TTC549 (cell line): ENCODE results near the gene CCDC146.
"Not testable (repeated sequence)": the region's sequence is repeated elsewhere in the genome, so short reads cannot be mapped to it uniquely, and the experiment has no call there.

Experiments used
- FAIRE-seq: peaks from 2 replicates; lab custom pipeline; 2012; peaks lifted over from hg19 to GRCh38; lab: Jason Lieb, UNC

CCDC146 gene

DNA sequence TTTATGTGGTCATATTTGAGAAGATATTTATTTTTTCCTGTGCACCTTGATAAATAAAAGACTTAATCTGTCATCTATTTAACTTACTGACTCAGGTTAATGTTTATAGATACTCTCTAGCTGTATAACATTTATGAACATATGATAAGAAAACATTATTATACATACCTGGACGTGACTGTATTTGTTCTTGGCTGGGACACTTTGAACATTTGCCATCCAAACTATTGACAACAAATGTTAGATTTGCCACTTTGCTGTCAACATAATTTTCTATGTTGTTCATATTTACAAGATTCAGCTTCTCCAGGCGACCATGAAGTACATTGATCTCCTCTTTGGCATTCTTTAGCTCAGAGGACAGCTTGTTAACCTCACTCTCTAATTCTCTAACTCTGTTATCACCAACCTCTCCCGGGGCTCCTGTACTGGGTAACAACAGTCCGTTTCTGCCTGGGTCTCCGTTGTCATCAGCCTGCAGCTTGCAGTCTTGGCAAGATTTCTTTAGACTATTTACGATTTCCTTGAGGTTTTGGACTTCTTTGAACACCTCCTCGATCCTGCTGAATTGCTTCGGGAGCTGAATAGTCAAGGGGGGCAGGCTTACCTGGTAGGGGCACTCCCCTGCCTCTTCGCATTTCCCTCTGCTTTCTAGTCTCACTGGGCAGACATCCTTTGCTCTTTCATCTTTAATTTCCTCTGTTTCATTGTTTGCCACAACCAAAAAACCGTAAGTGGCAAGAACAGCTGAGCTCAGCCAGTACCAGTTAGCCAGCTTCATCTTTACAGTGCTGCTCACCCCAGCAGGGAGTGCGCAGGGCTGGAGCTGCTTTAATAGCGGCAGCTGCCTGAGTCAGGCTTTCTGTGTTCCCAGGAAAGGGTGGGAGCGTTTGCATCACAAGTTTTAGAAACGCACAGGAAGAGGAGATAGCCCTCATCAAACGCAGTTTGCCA, 76.9 kb downstream of the CCDC146 start, which contains the start of gene FGL2:
Gene FGL2 (minus strand): TSS at position 807 of the 954 bp plus-strand sequence. CDS start 26 bp downstream, at position 781.
- FAIRE-seq, result no peak

DNA sequence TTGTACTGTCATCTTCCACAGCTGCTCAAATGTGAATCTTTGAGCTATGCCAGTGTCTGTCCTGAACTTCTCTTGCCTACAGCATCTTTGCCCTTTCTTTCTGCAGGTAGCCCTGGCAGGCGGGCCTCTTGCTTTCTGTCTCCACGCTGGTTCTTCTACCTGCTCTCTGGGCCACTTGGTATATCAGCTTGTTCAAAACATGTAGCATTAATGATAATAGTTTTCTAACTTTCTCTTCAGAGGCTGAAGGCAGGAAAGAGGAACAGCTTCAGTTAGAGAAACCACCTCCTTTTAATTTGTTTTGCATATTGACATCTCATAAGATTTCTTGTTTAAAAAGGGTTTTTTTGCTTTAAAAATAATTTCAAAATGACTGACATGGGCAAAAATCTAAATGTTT, 78.1 kb downstream of the CCDC146 start:
- FAIRE-seq, result no peak

DNA sequence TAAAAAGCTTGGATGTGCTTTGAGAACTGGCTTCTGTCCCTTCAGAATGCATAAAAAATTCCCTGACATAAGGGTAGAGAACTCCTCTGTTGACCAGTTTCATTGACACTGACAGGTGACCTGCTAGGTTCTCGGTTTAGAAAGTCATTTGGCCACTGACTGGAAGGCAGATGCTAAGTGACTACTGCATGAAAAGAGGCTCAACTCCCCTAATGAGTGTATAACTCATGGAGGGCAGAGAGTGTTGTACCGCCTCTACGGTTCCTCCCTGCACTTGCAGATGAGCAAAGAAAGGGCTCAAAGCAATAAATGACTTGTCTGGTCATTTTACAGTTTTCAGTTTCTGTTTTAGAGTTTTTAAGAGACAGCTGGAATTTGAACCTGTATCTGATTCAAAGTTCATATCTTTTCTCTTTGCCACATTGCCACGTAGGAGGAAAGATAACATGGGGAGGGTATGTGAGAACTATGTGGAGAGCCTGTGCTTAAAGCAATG, 80.1 kb downstream of the CCDC146 start:
- no peak for FAIRE-seq

DNA sequence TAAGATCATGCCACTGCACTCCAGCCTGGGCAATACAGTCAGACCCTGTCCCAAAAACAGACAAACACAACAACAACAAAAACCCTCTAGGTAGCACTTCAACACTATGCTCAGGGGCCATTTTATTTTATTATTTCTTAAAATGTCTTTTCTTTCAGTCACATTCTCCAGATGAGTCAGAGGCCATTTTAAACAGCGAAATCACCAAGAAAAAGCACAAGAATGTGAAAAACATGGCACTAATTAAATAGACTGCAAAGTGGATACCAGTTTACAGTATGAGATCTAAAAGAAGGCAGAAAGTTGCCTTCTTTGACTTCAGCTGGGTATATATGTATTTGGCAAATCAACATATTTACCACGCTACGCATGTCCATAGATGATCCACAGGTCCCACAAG, 83.3 kb downstream of the CCDC146 start:
- FAIRE-seq, result no peak

DNA sequence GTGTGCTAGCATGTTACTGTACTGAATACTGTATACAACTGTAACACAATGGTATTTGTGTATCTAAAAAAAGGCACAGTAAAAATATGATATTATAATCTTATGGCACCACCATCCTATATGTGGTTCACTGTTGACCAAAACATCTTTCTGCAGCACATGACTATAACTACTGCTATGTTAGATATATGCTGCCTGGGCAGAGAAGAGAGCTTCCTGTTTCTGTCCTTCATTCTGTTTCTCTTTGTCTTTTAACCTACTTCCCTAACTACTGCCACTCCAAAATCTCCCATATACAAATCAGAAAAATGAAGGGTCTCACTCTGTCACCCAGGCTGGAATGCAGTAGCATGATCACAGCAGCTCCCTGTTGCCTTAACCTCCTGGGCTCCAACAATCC, 86.0 kb downstream of the CCDC146 start:
- no peak for FAIRE-seq

DNA sequence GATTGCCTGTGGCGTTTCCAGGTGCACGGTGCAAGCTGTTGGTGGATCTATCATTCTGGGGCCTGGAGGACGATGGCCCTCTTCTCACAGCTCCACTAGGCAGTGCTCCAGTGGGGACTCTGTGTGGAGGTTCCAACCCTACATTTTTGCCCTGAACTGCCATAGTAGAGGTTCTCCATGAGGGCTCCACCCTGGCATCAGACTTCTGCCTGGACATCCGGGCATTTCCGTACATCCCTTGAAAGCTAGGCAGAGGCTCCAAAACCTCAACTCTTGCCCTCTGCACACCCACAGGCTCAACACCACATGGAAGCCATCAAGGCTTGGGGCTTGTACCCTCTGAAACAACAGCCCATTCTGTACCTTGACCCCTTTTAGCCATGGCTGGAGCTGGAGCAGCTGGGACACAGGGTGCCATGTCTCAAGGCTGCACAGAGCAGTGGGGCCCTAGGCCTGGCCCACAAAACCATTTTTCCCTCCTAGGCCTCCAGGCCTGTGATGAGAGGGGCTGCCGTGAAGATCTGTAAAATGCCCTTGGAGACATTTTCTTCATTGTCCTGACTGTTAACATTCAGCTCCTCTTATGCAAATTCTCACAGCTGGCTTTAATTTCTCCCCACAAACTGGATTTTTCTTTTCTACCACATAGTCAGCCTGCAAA, 87.2 kb downstream of the CCDC146 start:
- FAIRE-seq, result no peak

DNA sequence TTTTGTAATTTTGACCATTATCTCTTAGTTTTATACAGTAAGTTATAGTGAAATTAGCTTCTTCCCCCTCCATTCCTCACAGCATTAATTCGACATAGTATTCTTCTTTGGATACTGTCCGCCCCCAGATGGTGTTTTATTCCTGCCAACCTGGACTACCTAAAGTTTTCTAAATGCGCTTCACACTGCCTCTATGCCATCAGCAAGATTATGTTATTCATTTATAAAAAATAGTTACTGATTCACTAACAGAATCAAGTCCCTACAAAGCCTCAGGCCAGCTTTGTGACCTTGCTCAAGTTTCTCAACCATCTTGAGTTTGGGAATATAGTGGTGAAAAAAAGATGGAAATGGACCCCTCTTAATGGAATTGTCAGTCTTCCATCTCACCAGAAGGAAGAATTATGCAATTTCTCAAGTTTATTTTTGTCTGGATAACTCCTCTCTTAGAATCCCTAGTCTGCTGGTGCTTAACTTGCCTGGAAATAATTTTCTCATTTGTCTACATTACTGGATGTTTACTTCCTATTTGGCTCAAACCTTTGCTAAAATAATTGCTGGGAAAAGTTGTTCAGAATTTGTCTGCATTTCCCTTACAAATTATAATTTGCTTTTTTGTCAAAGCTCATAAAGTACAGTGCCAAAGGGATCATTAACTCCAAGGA, 93.9 kb downstream of the CCDC146 start:
- no peak for FAIRE-seq

DNA sequence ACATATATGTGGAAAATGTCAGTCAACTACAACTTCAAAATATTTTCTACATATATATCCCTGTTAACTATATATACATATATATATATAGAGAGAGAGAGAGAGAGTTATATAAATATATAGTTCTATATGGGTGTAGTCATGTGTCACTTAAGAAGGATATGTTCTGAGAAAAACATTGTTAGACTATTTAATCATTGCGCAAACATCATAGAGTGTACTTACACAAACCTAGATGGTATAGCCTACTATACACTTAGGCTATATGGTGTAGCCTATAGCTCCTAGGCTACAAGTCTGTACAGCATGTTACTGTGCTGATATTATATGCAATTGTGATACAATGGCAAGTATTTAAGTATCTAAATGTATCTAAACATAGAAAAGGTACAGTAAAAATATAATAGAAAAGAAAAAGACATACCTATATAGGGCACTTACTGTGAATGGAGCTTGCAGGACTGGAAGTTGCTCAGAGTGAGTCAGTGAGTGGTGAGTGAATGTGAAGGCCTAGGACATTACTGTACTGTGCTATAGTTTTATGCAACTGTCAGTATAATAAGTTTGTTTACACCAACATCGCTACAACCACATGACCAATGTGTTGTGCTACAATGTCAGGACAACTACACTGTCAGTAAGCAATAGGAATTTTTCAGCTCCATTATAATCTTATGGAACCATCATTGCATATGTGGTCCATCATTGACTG, 95.2 kb downstream of the CCDC146 start:
- FAIRE-seq, result no peak

DNA sequence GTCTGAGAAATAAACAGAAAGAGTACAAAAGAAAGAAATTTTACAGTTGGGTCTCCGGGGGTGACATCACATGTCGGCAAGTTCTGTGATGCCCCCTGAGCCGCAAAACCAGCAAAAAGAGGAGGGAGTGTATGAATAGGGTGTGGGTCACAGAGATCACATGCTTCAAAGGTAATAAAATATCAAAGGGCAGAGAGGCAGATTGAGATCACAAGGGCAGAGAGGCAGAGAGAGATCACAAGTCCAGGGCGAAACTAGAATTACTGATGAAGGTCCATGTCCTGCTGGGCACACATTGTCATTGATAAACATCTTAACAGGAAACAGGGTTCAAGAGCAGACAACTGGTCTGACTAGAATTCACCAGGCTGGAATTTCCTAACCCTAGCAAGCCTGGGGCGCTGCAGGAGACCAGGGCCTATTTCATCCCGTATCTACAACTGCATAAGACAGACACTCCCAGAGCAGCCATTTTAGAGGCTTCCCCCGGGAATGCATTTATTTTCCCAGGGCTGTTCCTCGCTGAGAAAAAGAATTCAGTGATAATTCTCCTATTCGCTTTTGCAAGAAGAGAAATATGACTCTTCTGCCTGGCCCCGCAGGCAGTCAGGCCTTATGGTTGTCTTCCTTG, 97.4 kb downstream of the CCDC146 start:
- FAIRE-seq, result not testable (repeated sequence)

DNA sequence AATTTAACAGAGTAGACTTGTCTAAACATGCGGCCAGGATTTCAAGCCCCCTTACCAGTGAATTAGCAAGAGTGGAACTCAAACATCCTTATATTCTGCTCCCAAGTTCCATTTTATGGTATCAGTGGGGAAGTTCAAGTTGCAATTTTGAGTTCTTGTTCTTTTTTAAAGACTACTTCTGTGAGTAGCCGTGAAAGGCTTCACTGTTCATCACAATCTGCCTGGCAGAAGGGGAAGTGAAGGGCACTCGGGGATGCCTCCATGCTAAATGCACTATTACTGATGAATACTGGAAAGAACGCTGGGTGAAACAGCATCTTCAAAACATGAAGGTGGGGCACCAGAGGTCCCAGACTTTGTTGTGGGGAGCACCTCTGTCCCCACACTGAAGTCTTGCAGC, 99.7 kb downstream of the CCDC146 start:
- FAIRE-seq, result no peak

DNA sequence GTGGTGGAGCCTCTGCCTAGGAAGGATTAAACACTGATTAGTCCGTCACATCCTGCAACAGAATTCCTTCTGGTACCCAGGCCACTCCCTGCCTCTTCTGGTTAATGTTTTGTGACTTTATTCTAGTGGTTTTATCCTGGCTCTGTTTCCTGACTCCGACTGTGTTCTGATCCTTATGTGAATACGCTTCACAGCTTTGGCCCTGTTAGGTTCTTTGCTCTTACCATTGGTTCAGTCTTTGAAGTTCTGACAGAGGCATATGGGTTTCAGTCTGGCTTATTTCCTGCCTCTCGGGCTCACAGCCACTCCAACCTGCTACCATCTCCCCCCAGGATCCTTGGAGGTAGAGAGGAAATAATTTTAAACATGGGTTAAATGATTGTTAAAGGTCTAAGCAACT, 100.4 kb downstream of the CCDC146 start:
- FAIRE-seq, result no peak

DNA sequence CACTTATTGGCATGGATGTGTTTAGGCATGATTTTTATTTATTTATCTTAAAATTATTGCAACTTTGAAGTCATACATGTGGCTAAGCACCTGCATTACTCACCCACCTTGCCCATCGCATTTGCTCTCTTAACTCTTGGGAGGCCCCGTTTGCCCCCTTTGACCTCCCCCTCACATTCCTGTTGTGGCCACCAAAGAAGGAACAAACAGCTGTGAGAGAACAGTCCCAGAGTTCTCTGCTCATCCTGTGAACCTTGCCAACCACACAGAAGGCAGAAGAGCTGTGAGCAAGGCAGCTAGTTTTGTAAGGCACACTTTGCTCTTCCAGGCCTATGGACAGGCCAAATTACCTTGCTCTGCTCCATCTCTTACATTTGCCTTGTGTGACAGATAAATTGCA, 100.8 kb downstream of the CCDC146 start:
- no peak for FAIRE-seq

DNA sequence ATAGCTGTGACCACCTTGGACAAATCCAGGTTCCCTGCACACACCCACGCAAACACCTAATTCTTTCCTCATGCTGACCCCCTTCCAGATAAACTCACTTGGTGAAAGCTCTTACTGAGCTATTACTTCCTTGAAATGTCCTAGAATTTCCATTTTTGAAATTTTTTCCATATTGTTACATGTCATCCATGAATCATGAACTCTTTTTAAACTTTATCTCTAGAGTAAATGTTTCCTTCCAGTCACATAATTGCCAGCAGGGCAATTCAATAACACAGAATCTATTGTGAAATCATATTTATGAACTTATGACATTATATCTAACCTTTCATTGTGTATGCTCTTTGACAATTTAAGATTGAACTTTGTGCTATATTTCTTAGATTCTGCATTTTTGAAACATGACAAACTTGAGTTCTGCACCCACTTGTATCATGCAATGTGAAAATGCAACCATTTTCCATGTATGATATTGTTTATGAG, 104.0 kb downstream of the CCDC146 start:
- no peak for FAIRE-seq

DNA sequence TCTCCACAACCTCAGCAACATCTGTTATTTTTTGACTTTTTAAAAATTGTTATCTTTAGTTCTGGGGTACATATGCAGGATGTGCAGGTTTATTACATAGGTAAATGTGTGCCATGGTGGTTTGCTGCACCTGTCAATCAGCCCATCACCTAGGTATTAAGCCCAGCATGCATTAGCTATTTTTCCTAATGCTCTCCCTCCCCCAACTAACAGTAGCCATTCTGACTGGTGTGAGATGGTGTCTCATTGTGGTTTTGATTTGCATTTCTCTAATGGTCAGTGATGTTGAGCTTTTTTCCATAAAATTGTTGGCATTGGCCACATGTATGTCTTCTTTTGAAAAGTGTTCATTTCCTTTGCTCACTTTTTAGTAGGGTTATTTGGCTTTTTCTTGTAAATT, 106.4 kb downstream of the CCDC146 start:
- not testable (repeated sequence) for FAIRE-seq

DNA sequence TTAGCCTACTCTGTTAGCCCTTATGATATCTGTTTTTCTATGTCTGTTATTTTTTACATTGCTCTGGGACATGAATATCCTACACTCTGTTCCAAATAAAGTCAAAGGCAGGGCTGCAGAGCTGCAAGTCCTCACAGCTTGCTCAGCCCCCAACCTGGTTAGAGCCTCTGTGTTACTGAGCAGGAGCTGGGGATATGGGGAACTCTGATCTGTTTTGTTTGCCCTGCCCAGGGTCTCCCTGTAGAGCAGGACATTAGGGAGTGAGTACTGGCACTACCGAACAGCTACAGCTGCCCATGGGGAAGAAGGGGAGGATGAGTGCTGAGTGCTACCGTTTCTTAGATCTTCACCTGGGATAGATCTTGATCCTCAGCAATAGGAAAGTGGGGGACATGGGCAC, 110.1 kb downstream of the CCDC146 start:
- no peak for FAIRE-seq

DNA sequence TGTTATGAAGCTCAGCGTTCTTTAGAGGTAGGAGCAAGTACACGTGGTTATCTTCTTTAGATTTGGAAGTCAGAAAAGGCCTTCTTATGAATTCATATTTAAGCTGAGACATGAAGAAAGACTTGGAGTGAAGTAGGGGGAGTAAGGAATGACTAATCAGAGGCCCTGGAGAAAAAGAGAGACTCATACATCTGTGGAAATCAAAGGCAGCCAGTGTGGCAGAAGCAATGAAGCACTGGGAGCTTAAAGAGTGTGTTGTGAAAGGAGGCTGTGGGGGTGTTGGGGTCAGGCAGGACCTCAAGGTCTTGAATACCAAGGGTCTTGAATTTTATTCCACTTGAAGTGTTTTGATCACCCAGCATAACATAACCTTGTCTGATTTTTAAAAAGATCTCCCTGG, 112.9 kb downstream of the CCDC146 start:
- FAIRE-seq, result no peak

DNA sequence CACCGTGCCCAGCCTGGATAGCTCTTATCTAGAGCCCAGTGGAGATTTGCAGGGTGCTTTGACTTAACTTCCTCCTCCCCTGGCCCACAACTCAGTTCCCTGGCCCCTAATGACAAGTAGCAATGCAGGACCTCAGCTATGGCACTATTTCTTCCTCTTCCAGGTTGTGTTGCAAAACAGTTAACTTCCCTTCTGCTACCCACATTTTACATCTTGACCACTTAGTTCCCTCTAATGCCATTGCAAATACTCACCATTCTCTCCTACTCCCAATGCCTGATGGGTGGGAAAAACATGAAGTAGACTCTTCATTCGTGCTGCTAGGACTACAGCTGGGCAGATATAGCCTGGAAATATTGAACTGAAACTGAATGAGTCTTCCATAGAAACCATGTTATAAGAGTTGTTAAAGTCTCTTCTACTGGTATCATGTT, 116.3 kb downstream of the CCDC146 start:
- FAIRE-seq, result no peak

DNA sequence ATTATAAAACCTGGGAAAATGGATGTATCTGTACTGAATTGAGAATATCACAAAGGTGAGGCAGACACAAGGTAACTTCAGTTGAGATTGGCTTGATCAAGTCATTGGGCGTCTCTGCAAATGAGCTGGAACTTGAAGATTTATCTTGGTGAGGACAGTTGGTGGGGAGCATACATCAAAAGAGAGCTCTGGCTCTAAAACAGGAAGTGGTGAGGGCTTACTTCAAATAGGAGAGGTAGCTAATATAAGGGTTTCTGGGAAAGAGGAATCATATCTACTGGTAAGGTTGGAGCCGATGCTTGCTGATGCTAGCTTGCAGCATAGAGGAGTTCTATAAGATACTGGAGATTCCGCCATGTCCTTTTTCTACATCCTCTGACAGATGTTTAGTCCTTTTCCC, 117.1 kb downstream of the CCDC146 start:
- FAIRE-seq, result no peak

DNA sequence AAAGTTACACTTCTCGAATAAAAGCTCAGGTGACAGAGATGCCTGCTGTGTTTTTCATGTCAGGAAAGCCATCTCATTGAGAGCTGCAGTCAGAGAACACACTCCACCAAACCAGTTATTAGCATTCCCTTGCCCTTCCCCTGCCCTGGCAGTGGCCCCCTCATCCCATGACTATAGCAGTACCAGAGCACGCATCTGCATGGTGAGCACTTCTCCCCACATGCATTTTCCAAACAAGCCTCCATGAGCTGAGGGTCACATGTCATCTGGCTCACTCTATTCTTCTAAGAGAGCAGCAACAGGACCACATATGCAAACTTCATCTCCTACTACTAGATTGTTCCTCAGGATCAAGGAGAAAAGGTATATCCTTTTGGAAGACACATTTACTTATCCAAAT, 119.7 kb downstream of the CCDC146 start:
- FAIRE-seq, result no peak

DNA sequence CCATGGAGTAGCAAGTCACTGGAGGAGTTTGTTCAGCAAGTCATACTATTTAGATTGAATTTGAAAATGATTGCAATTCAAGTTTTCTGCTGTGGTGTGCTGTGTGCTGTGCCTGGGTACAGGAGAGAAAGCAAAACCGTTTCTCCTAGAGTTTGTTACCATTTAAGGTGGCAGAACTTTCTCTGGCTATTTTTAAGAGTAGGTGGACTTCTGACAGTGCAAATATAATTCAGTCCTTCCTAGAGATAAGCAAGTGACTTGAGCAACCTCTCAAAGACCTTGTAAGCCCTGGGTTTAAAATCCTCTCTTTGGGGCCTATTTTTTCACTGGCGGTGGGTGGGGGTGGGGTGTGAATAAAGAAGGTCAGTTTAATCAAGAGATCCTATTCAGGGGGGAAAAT, 120.1 kb downstream of the CCDC146 start:
- FAIRE-seq, result no peak

DNA sequence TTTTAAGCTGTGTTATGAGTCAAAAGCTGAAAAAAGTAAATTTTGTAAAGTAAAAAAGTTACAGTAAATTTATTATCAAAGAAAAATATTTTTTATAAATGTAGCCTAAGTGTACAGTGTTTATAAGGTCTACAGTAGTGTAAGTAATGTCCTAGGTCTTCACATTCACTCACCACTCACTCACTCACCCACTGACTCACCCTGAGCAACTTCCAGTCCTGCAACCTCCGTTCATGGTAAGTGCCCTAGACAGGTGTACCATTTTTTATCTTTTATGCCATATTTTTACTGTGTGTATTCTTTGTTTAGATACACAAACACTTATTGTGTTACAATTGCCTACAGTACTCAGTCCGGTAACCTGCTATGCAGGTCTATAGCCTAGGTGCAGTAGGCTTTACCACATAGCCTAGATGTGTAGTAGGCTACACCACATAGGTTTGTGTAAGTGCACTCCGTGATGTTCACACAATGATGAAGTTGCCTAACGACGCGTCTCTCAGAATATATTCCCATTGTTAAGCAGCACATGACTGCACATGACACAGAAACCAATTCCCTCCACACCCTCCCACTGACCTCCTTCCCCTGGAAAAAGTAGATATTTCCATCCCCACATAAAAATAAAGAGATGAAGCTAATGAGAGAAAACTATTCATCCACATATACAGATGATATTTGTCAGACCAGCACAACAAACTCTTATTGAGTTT, 122.0 kb downstream of the CCDC146 start:
- no peak for FAIRE-seq
